SK-N-SH (cell line): ENCODE data around the gene GREM2. TPM values are rescaled to one million over a fixed set of nuclear protein-coding genes. Genes with fewer than 3 reads are reported as not detected.

Experiments used
- CTCF ChIA-PET: fragments of 300-600, 350-600 bp; formaldehyde crosslinking; extraction: SDS; loops from one replicate; lab custom pipeline; 2021; lab: Yijun Ruan, JAX
- POLR2A ChIA-PET: fragments of 350-600 bp; sonication (Branson Sonifier 250); formaldehyde crosslinking; extraction: SDS; loops from one replicate; lab custom pipeline; 2020; ENCODE audit warnings: antibody characterized with exemption, inconsistent platforms; lab: Yijun Ruan, JAX
- DNase-seq: peaks from one replicate; pipeline ENCODE4 v3.0.0; 2012
- H2AFZ ChIP-seq: fragments of 200-600 bp; sonication (generic); 2 replicates; pipeline ENCODE4 v1.8.1; 2016; ENCODE audit warnings: antibody characterized with exemption, mild to moderate bottlenecking, low read depth
- H3F3A ChIP-seq: fragments of 200-600 bp; sonication (generic); replicated peaks from 2 replicates; pipeline ENCODE3; 2016; ENCODE audit warnings: antibody characterized with exemption, mild to moderate bottlenecking; ENCODE audit not compliant: insufficient read depth
- H3K27ac ChIP-seq, 2 experiments: fragments of 200-500 bp in 1 of 2; fragments of 200-600 bp in 1 of 2; sonication (Bioruptor generic) in 1 of 2; sonication (generic), shearing (Covaris generic) in 1 of 2; 2 replicates each; pipeline versions ENCODE4 v1.5.1 to v1.6.1; 2014 to 2016; ENCODE audit warnings: low read depth in 2 of 2, inconsistent platforms in 1 of 2, low read length in 1 of 2, mild to moderate bottlenecking in 1 of 2, mixed read lengths in 1 of 2
- H3K27me3 ChIP-seq: fragments of 200-600 bp; sonication (generic), shearing (Covaris generic); 2 replicates; pipeline ENCODE4 v1.6.1; 2016; ENCODE audit warnings: mixed run types; ENCODE audit not compliant: insufficient read depth
- H3K36me3 ChIP-seq, 2 experiments: fragments of 200-500 bp in 1 of 2; fragments of 200-600 bp in 1 of 2; sonication (Bioruptor generic) in 1 of 2; sonication (generic) in 1 of 2; replicated peaks in 1 of 2; 2 replicates each; pipeline versions ENCODE3 to v1.5.1; 2014 to 2016; ENCODE audit warnings: low read length in 1 of 2, mild to moderate bottlenecking in 1 of 2; ENCODE audit not compliant: insufficient read depth in 2 of 2, control insufficient read depth in 1 of 2
- H3K4me1 ChIP-seq, 2 experiments: fragments of 200-500 bp in 1 of 2; fragments of 200-600 bp in 1 of 2; sonication (Bioruptor generic) in 1 of 2; sonication (generic), shearing (Covaris generic) in 1 of 2; 2 replicates each; pipeline versions ENCODE4 v1.5.1 to v1.6.1; 2014 to 2016; ENCODE audit warnings: low read depth in 1 of 2, low read length in 1 of 2, mixed run types in 1 of 2; ENCODE audit not compliant: insufficient read depth in 2 of 2, control insufficient read depth in 1 of 2
- H3K4me2 ChIP-seq: fragments of 200-600 bp; sonication (generic), shearing (Covaris generic); 2 replicates; pipeline ENCODE4 v1.6.1; 2017; ENCODE audit warnings: mixed run types
- H3K4me3 ChIP-seq, 2 experiments: fragments of 200-500 bp in 1 of 2; fragments of 200-600 bp in 1 of 2; sonication (Bioruptor generic) in 1 of 2; sonication (generic), shearing (Covaris generic) in 1 of 2; 2 replicates each; pipeline versions ENCODE4 v1.5.1 to v1.8.1; 2014 to 2016; ENCODE audit warnings: low read depth in 2 of 2, inconsistent platforms in 1 of 2, low read length in 1 of 2, mild to moderate bottlenecking in 1 of 2, mixed read lengths in 1 of 2, moderate library complexity in 1 of 2
- H3K79me2 ChIP-seq: fragments of 200-600 bp; sonication (generic); 2 replicates; pipeline ENCODE4 v1.8.1; 2017; ENCODE audit warnings: mild to moderate bottlenecking; ENCODE audit not compliant: insufficient read depth
- H3K9ac ChIP-seq: fragments of 200-600 bp; sonication (generic); 2 replicates; pipeline ENCODE4 v1.6.1; 2017; ENCODE audit warnings: mixed run types
- H3K9me2 ChIP-seq: fragments of 200-600 bp; sonication (generic); 2 replicates; pipeline ENCODE4 v1.6.1; 2017; ENCODE audit warnings: mixed run types
- H3K9me3 ChIP-seq: fragments of 200-600 bp; sonication (generic); 2 replicates; pipeline ENCODE4 v1.6.1; 2017; ENCODE audit warnings: mixed run types, mild to moderate bottlenecking, moderate library complexity
- H4K20me1 ChIP-seq: fragments of 200-600 bp; sonication (generic); 2 replicates; pipeline ENCODE4 v1.6.1; 2017; ENCODE audit warnings: mild to moderate bottlenecking, mixed run types; ENCODE audit not compliant: insufficient read depth
- CTCF ChIP-seq: fragments of 200-600 bp; sonication (generic); IDR thresholded peaks from 2 replicates; pipeline ENCODE4 v1.6.1; 2017; ENCODE audit warnings: antibody characterized with exemption, mild to moderate bottlenecking, moderate library complexity
- EP300 ChIP-seq, 2 experiments: IDR thresholded peaks; 2 replicates each; pipeline versions ENCODE4 v1.4.0 to v1.6.1; 2012; ENCODE audit warnings: borderline replicate concordance in 1 of 2, low read depth in 1 of 2, low read length in 1 of 2
- FOSL2 ChIP-seq: IDR thresholded peaks from 2 replicates; pipeline ENCODE4 v1.4.0; 2012; ENCODE audit warnings: low read depth, mild to moderate bottlenecking, moderate library complexity, borderline replicate concordance
- FOXJ3 ChIP-seq: sonication (generic); formaldehyde crosslinking; IDR thresholded peaks from 2 replicates; pipeline ENCODE4 v1.5.1; 2020; ENCODE audit warnings: mild to moderate bottlenecking, missing genetic modification reagents
- GABPA ChIP-seq: IDR thresholded peaks from 2 replicates; pipeline ENCODE4 v1.4.0; 2012; ENCODE audit warnings: low read depth, mild to moderate bottlenecking
- GATA2 ChIP-seq: sonication (generic); formaldehyde crosslinking; IDR thresholded peaks from 2 replicates; pipeline ENCODE4 v1.5.0; 2020; ENCODE audit warnings: mild to moderate bottlenecking, missing genetic modification reagents
- MAX ChIP-seq: IDR thresholded peaks from 2 replicates; pipeline ENCODE4 v1.4.0; 2012; ENCODE audit warnings: low read depth
- MEF2A ChIP-seq: IDR thresholded peaks from 2 replicates; pipeline ENCODE4 v1.4.0; 2012; ENCODE audit warnings: low read depth, borderline replicate concordance
- NFIC ChIP-seq: IDR thresholded peaks from 2 replicates; pipeline ENCODE4 v1.4.0; 2012; ENCODE audit warnings: borderline replicate concordance
- NRF1 ChIP-seq: IDR thresholded peaks from 2 replicates; pipeline ENCODE4 v1.6.1; 2012; ENCODE audit warnings: low read depth, mild to moderate bottlenecking, low read length
- RAD21 ChIP-seq: IDR thresholded peaks from 2 replicates; pipeline ENCODE4 v1.6.1; 2012; ENCODE audit warnings: mild to moderate bottlenecking, low read length
- RXRA ChIP-seq: IDR thresholded peaks from 2 replicates; pipeline ENCODE4 v1.4.0; 2012; ENCODE audit warnings: low read depth, mild to moderate bottlenecking, borderline replicate concordance
- SMC3 ChIP-seq: IDR thresholded peaks from 2 replicates; pipeline ENCODE4 v1.6.1; 2012; ENCODE audit warnings: low read depth, low read length, improper control_type of control experiment
- TAF1 ChIP-seq: IDR thresholded peaks from 2 replicates; pipeline ENCODE4 v1.6.1; 2012; ENCODE audit warnings: low read depth, mild to moderate bottlenecking, low read length, moderate library complexity, borderline replicate concordance
- USF1 ChIP-seq: IDR thresholded peaks from 2 replicates; pipeline ENCODE4 v1.4.0; 2012; ENCODE audit warnings: low read depth, borderline replicate concordance
- YY1 ChIP-seq: IDR thresholded peaks from 2 replicates; pipeline ENCODE4 v1.4.0; 2012; ENCODE audit warnings: low read depth, mild to moderate bottlenecking
- WGBS: methylation state at CpG from one replicate; pipeline ENCODE4 v1.1.6; 2017; ENCODE audit warnings: low lambda C conversion rate; 5-methylcytosine and 5-hydroxymethylcytosine counted together
- polyA plus RNA-seq, 3 experiments: library from polyadenylated mRNA; depleted of rRNA; stranded (reverse); fragments of >200 nt; gene quantifications; 2 replicates each; pipeline ENCODE4 v1.2.3, GENCODE V29; 2012
- TF ChIP-seq, protein P1 (sequence below): IDR thresholded peaks from 2 replicates; pipeline ENCODE4 v1.6.1; 2012; ENCODE audit warnings: mild to moderate bottlenecking, low read depth, low read length, moderate library complexity

GREM2 gene
- polyA plus RNA-seq, 1 of the 3 experiments (the other 2 are of a cell fraction): 0.94 TPM

- POLR2A ChIA-PET: no interaction called here
- CTCF ChIA-PET: interaction anchor here (0.6 to 2.3 kb wide), 16 partner anchors 9 to 415 kb away, joined by 3 to 9 read pairs (median 4); no protein-coding TSS in a partner anchor
- H3K9me3 ChIP-seq: no peaks in the 10 kb centered on the region
- H3K79me2 ChIP-seq: no peaks in the 10 kb centered on the region
- DNase-seq: no peak
- no peaks in the 10 kb centered on the region for H3F3A ChIP-seq
- no peak overlapping the region for H2AFZ ChIP-seq
- no peak overlapping the region for H3K4me3 ChIP-seq
- no peak overlapping the region for H3K4me2 ChIP-seq
- no peak overlapping the region for H3K27ac ChIP-seq
- H3K9ac ChIP-seq: no peak overlapping the region
- WGBS: 57% methylated on average over 2 of the region's 2 CpGs
- H3K4me1 ChIP-seq: no peaks in the 10 kb centered on the region
- H3K36me3 ChIP-seq: no peaks in the 10 kb centered on the region
- TF ChIP-seq RXRA: no peak
- no peak for TF ChIP-seq USF1
- no peak for TF ChIP-seq SMC3
- TF ChIP-seq NFIC: no peak
- no peak for TF ChIP-seq TAF1
- TF ChIP-seq EP300 (IDR thresholded peaks at IDR 0.05; ENCODE audit: borderline replicate concordance in 1 of 2, low read depth in 1 of 2, low read length in 1 of 2): no peak
- TF ChIP-seq CTCF: peak; percentile 64
- TF ChIP-seq RAD21: peak; percentile 55
- no peaks in the 10 kb centered on the region for H4K20me1 ChIP-seq
- no peaks in the 10 kb centered on the region for H3K9me2 ChIP-seq
- H3K27me3 ChIP-seq: no peaks in the 10 kb centered on the region
Observed at GRCh38 chr1:240602189-240602588, 9.8 kb downstream of the GREM2 start.

GRCh38 chr1:240599830-240600229, 12.1 kb downstream of the GREM2 start:
- Histone ChIP-seq H3K4me3 (no peak overlapping the region), H4K20me1 (no peaks in the 10 kb centered on the region), H3K36me3 (no peaks in the 10 kb centered on the region), H3F3A (no peaks in the 10 kb centered on the region), H3K27me3 (no peaks in the 10 kb centered on the region), H3K9ac (no peak overlapping the region), H3K4me2 (no peak overlapping the region), H3K4me1 (no peaks in the 10 kb centered on the region), H3K9me3 (no peaks in the 10 kb centered on the region), H2AFZ (no peak overlapping the region), H3K27ac (no peak overlapping the region), H3K79me2 (no peaks in the 10 kb centered on the region), H3K9me2 (no peaks in the 10 kb centered on the region)
- CTCF ChIA-PET: interaction anchor here (0.8 to 1.6 kb wide), 3 partner anchors 9 to 450 kb away, joined by 3 to 4 read pairs (median 3); no protein-coding TSS in a partner anchor
- 87% methylated on average over 6 of the region's 6 CpGs for WGBS
- TF ChIP-seq NRF1: no peak
- no peak for TF ChIP-seq GATA2 (CRISPR knock-in tag)
- no peak for TF ChIP-seq YY1
- TF ChIP-seq, protein P1, sequence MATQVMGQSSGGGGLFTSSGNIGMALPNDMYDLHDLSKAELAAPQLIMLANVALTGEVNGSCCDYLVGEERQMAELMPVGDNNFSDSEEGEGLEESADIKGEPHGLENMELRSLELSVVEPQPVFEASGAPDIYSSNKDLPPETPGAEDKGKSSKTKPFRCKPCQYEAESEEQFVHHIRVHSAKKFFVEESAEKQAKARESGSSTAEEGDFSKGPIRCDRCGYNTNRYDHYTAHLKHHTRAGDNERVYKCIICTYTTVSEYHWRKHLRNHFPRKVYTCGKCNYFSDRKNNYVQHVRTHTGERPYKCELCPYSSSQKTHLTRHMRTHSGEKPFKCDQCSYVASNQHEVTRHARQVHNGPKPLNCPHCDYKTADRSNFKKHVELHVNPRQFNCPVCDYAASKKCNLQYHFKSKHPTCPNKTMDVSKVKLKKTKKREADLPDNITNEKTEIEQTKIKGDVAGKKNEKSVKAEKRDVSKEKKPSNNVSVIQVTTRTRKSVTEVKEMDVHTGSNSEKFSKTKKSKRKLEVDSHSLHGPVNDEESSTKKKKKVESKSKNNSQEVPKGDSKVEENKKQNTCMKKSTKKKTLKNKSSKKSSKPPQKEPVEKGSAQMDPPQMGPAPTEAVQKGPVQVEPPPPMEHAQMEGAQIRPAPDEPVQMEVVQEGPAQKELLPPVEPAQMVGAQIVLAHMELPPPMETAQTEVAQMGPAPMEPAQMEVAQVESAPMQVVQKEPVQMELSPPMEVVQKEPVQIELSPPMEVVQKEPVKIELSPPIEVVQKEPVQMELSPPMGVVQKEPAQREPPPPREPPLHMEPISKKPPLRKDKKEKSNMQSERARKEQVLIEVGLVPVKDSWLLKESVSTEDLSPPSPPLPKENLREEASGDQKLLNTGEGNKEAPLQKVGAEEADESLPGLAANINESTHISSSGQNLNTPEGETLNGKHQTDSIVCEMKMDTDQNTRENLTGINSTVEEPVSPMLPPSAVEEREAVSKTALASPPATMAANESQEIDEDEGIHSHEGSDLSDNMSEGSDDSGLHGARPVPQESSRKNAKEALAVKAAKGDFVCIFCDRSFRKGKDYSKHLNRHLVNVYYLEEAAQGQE: no peak
- no peak for TF ChIP-seq MEF2A
- TF ChIP-seq GABPA: no peak
- no peak for TF ChIP-seq FOSL2
- no peak for TF ChIP-seq FOXJ3
- TF ChIP-seq EP300 (IDR thresholded peaks at IDR 0.05; ENCODE audit: borderline replicate concordance in 1 of 2, low read depth in 1 of 2, low read length in 1 of 2): no peak
- TF ChIP-seq MAX: no peak
- no peak for TF ChIP-seq RXRA
- no peak for DNase-seq
- POLR2A ChIA-PET: no interaction called here
